SH-SY5Y (cell line): Measurements from ENCODE around the gene OBSL1.

Experiments used
- GATA2 ChIP-seq: IDR thresholded peaks from 2 replicates; pipeline ENCODE4 v1.6.1; 2011; ENCODE audit warnings: mild to moderate bottlenecking, low read depth, low read length
- GATA3 ChIP-seq: IDR thresholded peaks from 2 replicates; pipeline ENCODE4 v1.6.1; 2011; ENCODE audit warnings: low read depth, mild to moderate bottlenecking, low read length, moderate library complexity

DNA sequence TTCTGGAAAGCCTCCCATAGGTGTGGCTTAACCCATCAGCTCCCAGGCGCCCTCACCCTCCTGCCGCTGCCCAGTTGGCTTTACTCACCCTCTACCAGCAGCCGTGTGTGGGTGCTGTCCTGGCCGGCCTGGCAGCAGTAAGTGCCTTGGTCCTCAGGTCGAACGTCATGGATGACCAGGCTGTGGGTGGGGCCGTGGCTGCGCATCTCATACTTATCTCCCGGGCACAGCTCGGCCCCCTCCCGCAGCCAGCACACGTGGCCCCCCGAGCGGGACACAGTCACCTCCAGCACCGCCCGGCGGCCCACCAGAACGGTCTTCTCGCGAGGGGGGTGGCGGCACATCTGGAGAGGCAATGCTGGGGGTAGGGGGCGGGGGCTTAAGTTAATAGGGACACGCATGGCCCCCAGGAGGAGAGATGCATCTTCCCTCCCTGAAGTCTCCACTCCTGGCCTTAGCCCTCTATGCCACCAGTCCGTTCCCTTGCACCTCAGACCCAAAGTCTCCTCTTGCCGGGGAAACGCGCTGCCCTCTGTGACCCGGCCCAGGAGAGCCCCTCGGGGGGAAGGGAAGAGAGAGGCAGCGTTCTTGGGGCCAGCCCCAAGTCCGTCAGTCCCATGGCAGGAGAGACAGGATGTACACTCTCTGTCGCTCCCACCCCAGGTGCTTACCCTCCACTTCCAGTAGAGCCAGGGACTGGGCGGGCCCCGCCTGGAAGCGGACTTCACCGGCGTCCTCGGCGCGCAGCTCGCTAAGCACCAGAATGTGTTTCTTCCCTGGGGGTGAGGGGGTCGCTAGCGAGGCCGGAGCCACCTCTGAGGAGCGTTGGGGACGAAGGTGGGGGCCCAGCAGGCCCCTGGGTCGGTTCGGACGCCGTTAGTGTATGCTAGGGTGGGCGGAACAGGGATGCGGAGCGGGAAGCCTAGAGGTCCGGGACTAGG is 19.6 kb downstream of the OBSL1 start:
- TF ChIP-seq GATA2 (no peak), GATA3 (no peak)
